ENCODE measurements around the gene EOMES. TPM values are rescaled to one million over a fixed set of nuclear protein-coding genes. Genes with fewer than 3 reads are reported as not detected.

Gene EOMES
- total and polyA plus RNA-seq, 2 experiments from 2014 or later, result 0.34 TPM; not detected in 1

DNA sequence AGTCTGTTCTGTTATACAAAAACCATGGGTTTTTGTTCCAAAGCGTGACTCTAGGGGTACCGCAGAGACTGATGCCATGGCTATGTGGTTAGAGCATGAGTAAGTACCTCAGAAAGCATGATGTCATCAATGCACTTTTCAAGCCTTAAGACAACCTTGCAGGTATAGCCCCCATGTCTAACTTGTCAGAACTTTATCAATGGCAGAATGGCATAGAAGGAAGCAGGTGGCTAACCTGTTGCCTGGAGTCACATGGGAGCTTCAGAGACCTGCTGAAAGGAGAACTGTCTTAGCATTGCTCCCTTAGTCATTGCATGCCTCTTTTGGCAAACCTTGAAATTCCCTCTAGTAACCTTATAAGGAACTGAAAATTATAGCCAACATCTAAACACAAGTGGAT, 52.5 kb downstream of the EOMES start:
- Histone ChIP-seq H3K4me3 (no peak overlapping the region), H3K27ac (no peak overlapping the region), H3K4me1 (ENCODE audit: low read depth) (no peaks in the 10 kb centered on the region), H3K36me3 (no peaks in the 10 kb centered on the region), H3K9me3 (ENCODE audit: low read depth) (no peaks in the 10 kb centered on the region), H3K27me3 (no peaks in the 10 kb centered on the region)
- no peak for TF ChIP-seq CTCF (IDR thresholded peaks at IDR 0.05; ENCODE audit: low read depth, low read length)
- DNase-seq (ENCODE audit: low read depth in 1 of 2, low spot score in 1 of 2), result no peak

GRCh38 chr3:27667751-27668150, 54.4 kb downstream of the EOMES start:
- no peak for TF ChIP-seq CTCF (IDR thresholded peaks at IDR 0.05; ENCODE audit: low read depth, low read length)
- no peak for DNase-seq (ENCODE audit: low read depth in 1 of 2, low spot score in 1 of 2)

DNA sequence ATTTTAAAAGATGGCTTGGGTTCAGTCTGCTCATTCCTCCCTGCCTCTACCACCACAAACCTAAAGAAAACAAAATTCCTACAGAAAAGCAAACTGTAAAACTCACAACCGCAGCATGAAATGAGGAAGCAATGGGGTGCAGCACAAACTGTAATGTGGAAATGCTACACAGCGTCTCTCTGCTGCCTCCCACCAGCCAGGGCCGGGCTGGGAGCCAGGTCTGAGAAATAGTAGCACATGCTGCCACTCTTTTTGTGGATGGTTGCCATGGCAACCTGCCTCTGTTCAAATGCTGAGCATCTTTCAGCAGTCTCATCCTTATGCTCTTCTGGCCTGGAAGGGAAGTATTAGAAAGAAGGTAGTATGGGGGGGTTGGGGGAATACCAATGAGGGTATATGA, 55.4 kb downstream of the EOMES start:
- Histone ChIP-seq H3K4me1 (ENCODE audit: low read depth) (no peaks in the 10 kb centered on the region), H3K9me3 (ENCODE audit: low read depth) (no peaks in the 10 kb centered on the region), H3K4me3 (no peak overlapping the region), H3K27ac (no peak overlapping the region), H3K27me3 (no peaks in the 10 kb centered on the region), H3K36me3 (no peaks in the 10 kb centered on the region)
- DNase-seq (ENCODE audit: low read depth in 1 of 2, low spot score in 1 of 2), result peak; percentile 9 to 92
- peak; percentile 10 for TF ChIP-seq CTCF (IDR thresholded peaks at IDR 0.05; ENCODE audit: low read depth, low read length)

More at GRCh38 chr3:27667751-27668150, 54.4 kb downstream of the EOMES start:
- no peaks in the 10 kb centered on the region for H3K9me3 ChIP-seq (ENCODE audit: low read depth)
- no peaks in the 10 kb centered on the region for H3K4me1 ChIP-seq (ENCODE audit: low read depth)
- no peaks in the 10 kb centered on the region for H3K36me3 ChIP-seq
- no peaks in the 10 kb centered on the region for H3K27me3 ChIP-seq
- no peak overlapping the region for H3K27ac ChIP-seq
- no peak overlapping the region for H3K4me3 ChIP-seq

- H3K27me3 ChIP-seq, result no peaks in the 10 kb centered on the region
- no peaks in the 10 kb centered on the region for H3K36me3 ChIP-seq
- no peaks in the 10 kb centered on the region for H3K4me1 ChIP-seq (ENCODE audit: low read depth)
- no peaks in the 10 kb centered on the region for H3K9me3 ChIP-seq (ENCODE audit: low read depth)
- TF ChIP-seq CTCF (IDR thresholded peaks at IDR 0.05; ENCODE audit: low read depth, low read length), result no peak
- no peak overlapping the region for H3K4me3 ChIP-seq
- no peak for DNase-seq (ENCODE audit: low read depth in 1 of 2, low spot score in 1 of 2)
- H3K27ac ChIP-seq, result no peak overlapping the region
These were observed 55.9 kb downstream of the EOMES start for GRCh38 chr3:27666272-27666671.

Other genes with a start within 250 kb of the EOMES start
- gene SLC4A7, start 237.9 kb downstream of the EOMES start, total RNA-seq, result 21.5 and 54.8 TPM in 2 replicates
- gene SLC4A7, start 237.9 kb downstream of the EOMES start, polyA plus RNA-seq, result 8.0 and 17.0 TPM in 2 replicates